Testis (tissue), 2 donors: Measurements from ENCODE around the gene PLA2G1B.

Source experiments
- CTCF ChIP-seq, 3 experiments: fragments of 450-650 bp in 2 of 3; fragments of 200-600 bp in 1 of 3; sonication (generic) in 1 of 3; IDR thresholded peaks; one replicate each; pipeline ENCODE4 v1.5.1; 2016 to 2019; ENCODE audit warnings: antibody characterized with exemption in 3 of 3, mild to moderate bottlenecking in 2 of 3, moderate library complexity in 1 of 3
- POLR2A ChIP-seq: fragments of 450-650 bp; IDR thresholded peaks from one replicate; pipeline ENCODE4 v1.6.1; 2017; ENCODE audit warnings: antibody characterized with exemption, mild to moderate bottlenecking, moderate library complexity

- TF ChIP-seq CTCF (IDR thresholded peaks at IDR 0.05), result no peak
- no peak for TF ChIP-seq POLR2A
Measured at GRCh38 chr12:120376416-120376815, 48.8 kb upstream of the PLA2G1B start.
